Lower leg skin (tissue), 4 donors: ENCODE data around the gene KCNG2. TPM values are rescaled to one million over a fixed set of nuclear protein-coding genes. Genes with fewer than 3 reads are reported as not detected.
"Not testable (repeated sequence)": the region's sequence is repeated elsewhere in the genome, so short reads cannot be mapped to it uniquely, and the experiment has no call there.

Experiments
- DNase-seq, 2 donors: peaks; one replicate each; pipeline ENCODE4 v3.0.0-alpha.2; 2019; ENCODE audit warnings: low spot score in 2 of 2
- H3K4me3 ChIP-seq: fragments of 200-600 bp; sonication (generic); 2 replicates; pipeline ENCODE4 v1.5.1; 2017; ENCODE audit warnings: mild to moderate bottlenecking, low read depth; ENCODE audit not compliant: poor library complexity, severe bottlenecking
- POLR2A ChIP-seq, 2 donors: fragments of 450-650 bp; IDR thresholded peaks; one replicate each; pipeline ENCODE4 v1.6.1; 2016 to 2017; ENCODE audit warnings: antibody characterized with exemption in 2 of 2, mild to moderate bottlenecking in 1 of 2, moderate library complexity in 1 of 2
- WGBS, 2 donors: methylation state at CpG; one replicate each; pipeline ENCODE4 v1.1.5; 2018; 5-methylcytosine and 5-hydroxymethylcytosine counted together
- intact Hi-C: fragments of 100-400 bp; cut with DNase I; formaldehyde crosslinking; loops from one replicate; pipeline ENCODE4 v1.15.0; 2023; ENCODE audit warnings: low total_unique reads
- total RNA-seq, 4 donors: library from RNA; depleted of rRNA; stranded (reverse); fragments of >200 nt; gene quantifications; one replicate each; pipeline ENCODE4 v1.1.0, GENCODE V29; 2016
- TF ChIP-seq, protein P1 (sequence below), 3 donors: fragments of 450-650 bp; IDR thresholded peaks; one replicate each; pipeline ENCODE4 v1.5.1; 2016; ENCODE audit warnings: antibody characterized with exemption in 3 of 3, mild to moderate bottlenecking in 3 of 3, moderate library complexity in 2 of 3

Gene KCNG2, protein sequence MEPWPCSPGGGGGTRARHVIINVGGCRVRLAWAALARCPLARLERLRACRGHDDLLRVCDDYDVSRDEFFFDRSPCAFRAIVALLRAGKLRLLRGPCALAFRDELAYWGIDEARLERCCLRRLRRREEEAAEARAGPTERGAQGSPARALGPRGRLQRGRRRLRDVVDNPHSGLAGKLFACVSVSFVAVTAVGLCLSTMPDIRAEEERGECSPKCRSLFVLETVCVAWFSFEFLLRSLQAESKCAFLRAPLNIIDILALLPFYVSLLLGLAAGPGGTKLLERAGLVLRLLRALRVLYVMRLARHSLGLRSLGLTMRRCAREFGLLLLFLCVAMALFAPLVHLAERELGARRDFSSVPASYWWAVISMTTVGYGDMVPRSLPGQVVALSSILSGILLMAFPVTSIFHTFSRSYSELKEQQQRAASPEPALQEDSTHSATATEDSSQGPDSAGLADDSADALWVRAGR
- under 1 TPM in 1 of 4 donors, not detected in 3; 0.84 TPM for total RNA-seq

DNA sequence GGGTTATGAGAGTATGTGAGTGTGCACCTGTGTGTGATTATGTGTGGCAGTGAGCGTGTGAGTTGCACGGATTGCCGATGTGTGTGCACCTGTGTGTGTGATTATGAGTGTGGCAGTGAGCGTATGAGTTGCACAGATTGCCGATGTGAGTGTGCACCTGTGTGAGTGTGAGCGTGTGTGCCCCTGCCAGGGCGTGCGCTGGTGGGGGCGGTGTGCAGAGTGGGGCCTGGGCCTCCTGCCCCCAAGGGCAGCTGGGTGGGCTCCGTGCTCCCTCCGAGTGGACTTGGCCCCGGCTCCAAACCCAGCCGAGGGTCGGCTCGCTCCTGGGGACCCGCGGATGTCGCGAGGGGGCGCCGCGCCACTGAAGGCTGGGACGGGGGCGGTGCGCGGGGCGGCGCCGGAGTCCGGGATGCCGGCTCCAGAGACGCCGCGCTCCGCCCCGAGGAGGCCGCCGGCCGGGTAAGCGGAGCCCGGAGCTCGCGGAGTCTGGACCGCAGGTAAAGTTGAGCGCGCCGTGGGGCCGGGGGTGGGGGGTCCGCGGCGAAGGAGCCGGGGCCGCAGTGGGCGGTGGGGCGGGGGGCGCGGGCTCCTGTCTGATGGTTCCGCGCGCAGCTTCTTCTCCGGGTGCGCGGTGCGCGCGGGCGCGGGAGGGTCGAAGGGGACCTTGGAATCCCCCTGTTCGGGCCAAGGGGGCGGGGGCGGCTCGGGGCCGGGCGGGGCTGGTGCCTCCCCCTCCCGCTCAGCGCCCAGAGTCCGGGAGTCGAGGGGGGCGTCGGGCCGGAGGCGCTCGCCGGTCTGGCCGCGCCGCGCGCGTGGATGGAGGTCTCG is at the start of gene KCNG2:
KCNG2 (plus strand) TSS at position 421 of the 828 bp plus-strand sequence. CDS start 65,730 bp downstream, outside the sequence.
- WGBS, 2 donors, result 10 to 34% methylated on average over 4 to 20 of the region's 92 CpGs
- intact Hi-C loops, result loop anchor here (10.0 kb wide), 1 partner anchor 137 kb away; no protein-coding TSS in a partner anchor
- no peak for DNase-seq
- no peak within 1 kb of the TSS for H3K4me3 ChIP-seq
- TF ChIP-seq, protein P1, sequence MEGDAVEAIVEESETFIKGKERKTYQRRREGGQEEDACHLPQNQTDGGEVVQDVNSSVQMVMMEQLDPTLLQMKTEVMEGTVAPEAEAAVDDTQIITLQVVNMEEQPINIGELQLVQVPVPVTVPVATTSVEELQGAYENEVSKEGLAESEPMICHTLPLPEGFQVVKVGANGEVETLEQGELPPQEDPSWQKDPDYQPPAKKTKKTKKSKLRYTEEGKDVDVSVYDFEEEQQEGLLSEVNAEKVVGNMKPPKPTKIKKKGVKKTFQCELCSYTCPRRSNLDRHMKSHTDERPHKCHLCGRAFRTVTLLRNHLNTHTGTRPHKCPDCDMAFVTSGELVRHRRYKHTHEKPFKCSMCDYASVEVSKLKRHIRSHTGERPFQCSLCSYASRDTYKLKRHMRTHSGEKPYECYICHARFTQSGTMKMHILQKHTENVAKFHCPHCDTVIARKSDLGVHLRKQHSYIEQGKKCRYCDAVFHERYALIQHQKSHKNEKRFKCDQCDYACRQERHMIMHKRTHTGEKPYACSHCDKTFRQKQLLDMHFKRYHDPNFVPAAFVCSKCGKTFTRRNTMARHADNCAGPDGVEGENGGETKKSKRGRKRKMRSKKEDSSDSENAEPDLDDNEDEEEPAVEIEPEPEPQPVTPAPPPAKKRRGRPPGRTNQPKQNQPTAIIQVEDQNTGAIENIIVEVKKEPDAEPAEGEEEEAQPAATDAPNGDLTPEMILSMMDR (IDR thresholded peaks at IDR 0.05), result no peak
- TF ChIP-seq POLR2A (IDR thresholded peaks at IDR 0.05), result no peak

DNA sequence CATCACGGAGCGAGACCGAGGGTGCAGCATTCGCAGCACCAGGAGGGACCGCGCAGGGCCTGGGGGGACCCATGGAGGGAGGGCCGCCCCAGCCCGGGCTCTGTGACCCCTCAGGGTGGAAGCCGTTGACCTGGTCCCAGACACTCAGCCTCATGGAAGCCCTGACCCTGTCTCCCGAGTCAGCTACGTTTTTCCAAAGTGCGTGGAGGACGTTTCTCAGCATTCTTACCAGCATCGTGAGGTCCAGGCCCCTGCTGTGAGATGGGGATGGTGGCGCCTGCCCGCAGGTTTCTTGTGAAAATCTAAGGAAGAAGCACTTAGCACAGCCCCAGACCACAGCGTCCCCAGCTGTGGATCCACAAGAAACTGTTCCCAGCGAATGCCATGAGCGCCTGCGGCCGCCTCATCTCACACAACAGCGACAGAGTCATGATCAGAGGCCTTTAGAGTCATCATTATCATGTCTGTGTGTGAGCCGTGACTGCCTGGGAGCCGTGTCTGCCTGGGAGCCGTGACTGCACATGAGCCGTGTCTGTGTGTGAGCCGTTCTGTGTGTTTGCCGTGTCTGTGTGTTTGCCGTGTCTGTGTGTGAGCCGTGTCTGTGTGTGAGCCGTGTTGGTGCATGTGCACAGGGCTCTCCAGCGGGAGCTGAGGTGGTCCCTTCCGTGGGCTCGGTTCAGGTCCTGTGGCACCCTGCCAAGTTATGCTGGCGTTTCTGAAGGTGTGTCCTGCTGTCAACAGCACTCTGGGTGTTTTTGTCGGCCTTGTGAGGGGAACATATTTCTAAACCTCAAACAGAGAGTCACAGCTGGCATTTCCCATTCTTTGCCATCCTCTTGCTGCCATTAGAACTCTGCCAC is 49.2 kb upstream of the KCNG2 start:
- TF ChIP-seq, protein P1 (IDR thresholded peaks at IDR 0.05), result no peak
- TF ChIP-seq POLR2A (IDR thresholded peaks at IDR 0.05), result no peak
- intact Hi-C loops, result no loop called here
- peak in 1 of 2 donors; percentile 74 for DNase-seq
- H3K4me3 ChIP-seq, result no peak overlapping the region
- 87 to 89% methylated on average over 35 to 36 of the region's 36 CpGs for WGBS, 2 donors

DNA sequence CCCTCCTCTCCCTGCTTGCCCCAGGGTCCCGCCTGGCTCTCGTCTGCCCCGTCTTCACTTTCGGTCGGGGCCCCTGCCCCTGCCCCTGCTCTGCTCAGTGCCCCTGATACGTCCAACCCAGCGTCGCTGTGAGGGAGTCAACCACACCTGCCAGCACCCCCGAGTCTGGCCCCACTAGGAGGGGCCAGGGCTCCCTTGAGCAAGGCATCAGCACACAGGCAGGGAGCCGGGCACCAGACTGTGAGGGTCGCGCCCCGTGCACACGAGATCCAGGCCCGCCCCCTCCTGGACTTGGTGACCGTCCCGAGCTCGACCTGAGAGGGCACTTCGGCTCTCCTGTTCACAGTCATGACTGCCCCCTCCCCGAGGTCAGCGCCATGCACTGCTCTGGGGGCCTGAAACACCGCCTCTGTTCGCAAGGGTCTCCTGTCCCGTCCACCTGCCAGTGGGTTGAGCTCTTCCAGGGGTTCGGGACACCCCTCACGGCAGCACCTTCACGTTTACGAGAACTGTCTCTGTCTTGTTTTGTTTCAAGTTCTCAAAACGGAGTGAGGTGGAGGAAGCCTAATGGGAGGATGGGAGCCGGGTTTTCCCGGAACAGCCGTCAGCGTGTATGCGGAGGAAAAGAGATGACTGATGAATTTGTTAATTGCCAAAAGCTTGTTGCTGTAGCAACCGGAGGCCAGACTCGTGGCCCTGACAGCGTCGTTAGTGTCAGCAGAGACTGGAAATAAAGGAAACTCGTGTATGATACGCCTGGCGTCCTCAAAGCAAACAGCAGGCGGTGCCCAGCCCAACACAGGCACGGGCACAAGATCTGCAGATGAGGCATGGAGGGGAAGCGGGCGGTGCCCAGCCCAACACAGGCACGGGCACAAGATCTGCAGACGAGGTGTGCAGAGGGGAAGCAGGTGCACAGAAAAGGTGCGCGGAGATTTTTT is 48.2 kb upstream of the KCNG2 start:
- DNase-seq, result peak in 1 of 2 donors; percentile 73
- intact Hi-C loops, result no loop called here
- TF ChIP-seq, protein P1 (IDR thresholded peaks at IDR 0.05), result no peak
- no peak for TF ChIP-seq POLR2A (IDR thresholded peaks at IDR 0.05)
- 79 to 82% methylated on average over 48 to 49 of the region's 49 CpGs for WGBS, 2 donors
- no peak overlapping the region for H3K4me3 ChIP-seq

DNA sequence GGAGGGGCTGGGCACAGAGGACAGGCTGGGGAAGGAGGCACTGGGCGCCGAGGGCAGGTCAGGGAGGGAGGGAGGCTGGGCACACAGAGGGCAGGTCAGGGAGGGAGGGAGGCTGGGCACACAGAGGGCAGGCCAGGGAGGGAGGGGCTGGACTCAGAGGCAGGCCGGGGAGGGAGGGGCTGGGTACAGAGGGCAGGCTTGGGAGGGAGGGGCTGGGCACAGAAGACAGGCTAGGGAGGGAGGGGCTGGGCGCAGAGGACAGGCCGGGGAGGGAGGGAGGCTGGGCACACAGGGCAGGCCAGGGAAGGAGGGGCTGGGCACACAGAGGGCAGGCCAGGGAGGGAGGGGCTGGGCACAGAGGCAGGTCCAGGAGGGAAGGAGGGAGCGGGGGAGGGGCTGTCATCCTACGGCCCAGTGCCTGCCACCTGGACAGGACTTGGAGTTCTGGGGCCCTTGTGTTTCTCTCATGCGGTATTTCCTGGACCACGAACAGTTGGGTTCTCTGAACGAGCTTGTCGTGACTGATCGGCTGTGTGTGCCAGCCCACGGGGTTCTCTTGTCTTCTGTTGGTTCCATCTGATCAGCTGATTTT is 46.7 kb upstream of the KCNG2 start:
- TF ChIP-seq POLR2A (IDR thresholded peaks at IDR 0.05), result no peak
- TF ChIP-seq, protein P1 (IDR thresholded peaks at IDR 0.05), result no peak
- whole genome bisulfite sequencing, 2 donors, result 61 to 64% methylated on average over 13 of the region's 13 CpGs
- no peak overlapping the region for H3K4me3 ChIP-seq
- intact Hi-C loops, result no loop called here
- DNase-seq, result peak in 1 of 2 donors; percentile 61

DNA sequence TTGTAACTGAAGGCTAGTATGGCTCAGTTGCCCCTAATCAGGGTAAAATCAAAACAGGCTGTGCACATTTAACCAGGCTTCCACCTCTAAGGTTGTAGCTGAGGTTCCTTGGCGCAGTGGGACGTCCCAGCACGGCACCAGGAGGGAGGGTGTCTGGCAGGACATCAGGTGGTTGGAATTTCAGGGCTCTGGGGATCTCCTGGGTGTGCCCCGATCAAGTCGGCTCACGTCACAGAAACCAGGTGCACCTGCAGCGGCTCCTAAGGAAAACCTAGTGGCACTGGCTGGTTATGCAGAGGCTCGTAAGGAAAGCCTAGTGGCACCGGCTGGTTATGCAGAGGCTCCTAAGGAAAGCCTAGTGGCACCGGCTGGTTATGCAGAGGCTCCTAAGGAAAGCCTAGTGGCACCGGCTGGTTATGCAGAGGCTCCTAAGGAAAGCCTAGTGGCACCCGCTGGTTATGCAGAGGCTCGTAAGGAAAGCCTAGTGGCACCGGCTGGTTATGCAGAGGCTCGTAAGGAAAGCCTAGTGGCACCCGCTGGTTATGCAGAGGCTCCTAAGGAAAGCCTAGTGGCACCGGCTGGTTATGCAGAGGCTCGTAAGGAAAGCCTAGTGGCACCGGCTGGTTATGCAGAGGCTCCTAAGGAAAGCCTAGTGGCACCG is 45.7 kb upstream of the KCNG2 start:
- DNase-seq, result peak in 1 of 2 donors; percentile 60
- 62 to 65% methylated on average over 16 to 18 of the region's 20 CpGs for WGBS, 2 donors
- H3K4me3 ChIP-seq, intact Hi-C loops: not testable (repeated sequence)

DNA sequence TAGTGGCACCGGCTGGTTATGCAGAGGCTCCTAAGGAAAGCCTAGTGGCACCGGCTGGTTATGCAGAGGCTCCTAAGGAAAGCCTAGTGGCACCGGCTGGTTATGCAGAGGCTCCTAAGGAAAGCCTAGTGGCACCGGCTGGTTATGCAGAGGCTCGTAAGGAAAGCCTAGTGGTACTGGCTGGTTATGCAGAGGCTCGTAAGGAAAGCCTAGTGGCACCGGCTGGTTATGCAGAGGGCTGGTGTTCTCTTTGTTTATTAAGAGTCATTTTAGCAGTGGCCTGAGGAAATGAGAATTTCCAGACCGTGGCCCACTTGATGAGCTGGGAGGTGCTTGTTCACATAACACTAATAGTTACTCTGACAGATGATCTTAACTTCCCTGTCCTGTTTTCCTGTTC is 44.8 kb upstream of the KCNG2 start:
- intact Hi-C loops, H3K4me3 ChIP-seq: not testable (repeated sequence)
- peak in 1 of 2 donors; percentile 26 for DNase-seq
- WGBS, 2 donors, result 89 to 90% methylated on average over 7 of the region's 8 CpGs
